GM19467 (cell line): Measurements from ENCODE around the gene PHF13.
A peak's percentile ranks its signal among the peaks of the same experiment; 100 is the strongest.

Experiments used
- ATAC-seq: cut with Tn5 transposase; IDR thresholded peaks from one replicate; pipeline ENCODE4 v1.9.1; 2021; ENCODE audit warnings: mild to moderate bottlenecking, moderate library complexity; ENCODE audit not compliant: unreplicated experiment

The PHF13 gene

GRCh38 chr1:6601049-6601922, 12.2 kb upstream of the PHF13 start:
- no peak for ATAC-seq

DNA sequence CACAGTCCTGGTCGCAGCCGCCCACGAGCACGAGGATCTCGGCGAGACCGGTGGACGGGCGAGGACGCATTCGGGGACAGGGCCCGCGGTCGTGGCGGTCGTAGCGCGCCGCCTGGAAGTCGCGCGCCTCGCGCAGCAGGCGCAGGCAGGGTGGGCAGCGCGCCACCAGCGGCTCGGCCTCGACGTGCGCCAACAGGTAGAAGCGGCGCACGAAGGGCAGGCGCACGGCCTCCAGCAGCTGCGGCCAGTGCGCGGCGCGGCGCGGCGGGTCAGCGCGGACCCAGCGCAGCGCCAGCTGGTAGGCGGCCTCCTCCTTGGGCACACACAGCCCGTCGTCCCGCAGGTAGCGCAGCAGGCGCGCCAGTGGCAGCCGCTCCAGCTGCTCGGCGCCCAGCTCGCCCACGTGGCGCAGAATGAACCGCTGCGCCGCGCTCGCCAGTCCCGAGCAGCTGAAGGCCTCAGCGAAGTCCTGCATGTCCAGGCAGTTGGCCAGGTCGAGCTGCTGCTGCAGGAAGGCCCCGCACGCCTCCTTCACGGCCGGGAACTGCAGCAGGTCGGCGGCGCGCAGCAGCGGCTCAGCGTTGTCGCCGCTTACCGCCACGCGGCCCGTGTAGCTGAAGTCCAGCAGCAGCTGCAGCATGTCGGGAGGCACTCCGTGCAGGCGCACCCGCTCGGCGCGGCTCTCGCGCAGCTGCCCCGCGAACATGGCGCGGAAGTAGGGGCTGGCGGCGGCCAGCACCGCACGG, 11.4 kb upstream of the PHF13 start:
- ATAC-seq = peak; percentile 6

DNA sequence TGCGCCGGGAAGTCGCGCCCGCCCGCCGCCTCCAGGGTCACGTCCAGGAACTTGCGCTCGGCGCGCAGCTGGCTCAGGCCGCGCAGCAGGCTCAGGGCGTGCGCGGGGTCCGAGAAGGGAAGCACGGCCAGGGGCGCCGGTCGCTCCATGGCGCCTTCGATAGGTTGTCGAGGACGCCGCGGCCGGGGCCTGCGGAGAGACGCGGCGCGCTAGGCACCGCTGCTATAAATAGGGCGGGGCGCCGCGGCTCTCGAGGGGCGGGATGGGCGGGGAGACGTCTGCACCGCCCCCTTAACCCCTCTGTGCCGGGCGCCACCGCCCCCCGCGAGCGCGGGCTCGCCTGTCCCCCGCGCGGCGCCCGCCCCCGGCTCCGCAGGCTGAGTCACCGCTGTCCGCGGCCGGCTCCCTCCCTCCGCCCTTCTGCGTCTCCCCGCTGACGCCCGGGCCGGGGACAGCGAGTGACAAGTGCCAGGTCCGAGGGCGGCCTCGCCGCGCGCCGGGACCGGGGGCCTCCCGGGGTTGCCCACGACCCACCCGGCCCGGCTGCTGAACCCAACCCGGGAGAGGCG, 10.8 kb upstream of the PHF13 start, which contains the start of gene KLHL21:
Gene KLHL21, minus strand, starts transcription at position 201 of the 569 bp plus-strand sequence. Its CDS starts 52 bp downstream, at position 149.
- ATAC-seq = peak; percentile 45

DNA sequence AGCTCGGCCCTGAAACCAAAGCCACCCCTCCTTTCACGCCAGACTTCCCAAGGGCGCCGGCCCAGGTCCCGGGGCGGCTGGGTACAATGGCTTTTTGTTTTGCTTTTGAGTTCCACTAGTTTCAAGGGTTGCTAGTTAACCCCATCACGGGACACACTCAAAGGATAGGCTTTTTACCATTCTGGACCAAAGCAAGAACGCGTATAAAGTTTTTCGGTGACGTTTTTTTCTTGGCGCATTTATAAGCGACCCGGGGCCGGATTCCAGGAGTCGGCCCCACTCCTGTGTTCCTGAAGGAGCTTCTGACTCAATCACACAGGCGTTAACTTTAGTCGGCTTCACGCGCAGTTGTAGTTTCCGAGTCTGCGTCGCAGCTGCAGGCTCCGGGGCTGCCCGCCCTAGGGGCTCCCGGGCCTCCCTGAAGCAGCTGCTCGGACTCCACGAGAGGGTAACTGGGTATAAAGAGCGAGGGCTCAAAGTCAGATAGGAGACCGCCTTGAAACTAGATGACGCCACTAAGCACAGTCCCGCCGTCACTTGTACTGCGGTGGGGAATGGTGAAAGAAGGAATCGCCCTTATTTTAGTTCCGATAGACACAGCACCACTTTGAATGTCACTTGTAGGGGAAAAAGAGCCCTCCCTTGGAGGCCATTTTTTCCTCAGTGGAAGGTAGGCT, 10.2 kb upstream of the PHF13 start:
- peak; percentile 21 for ATAC-seq

DNA sequence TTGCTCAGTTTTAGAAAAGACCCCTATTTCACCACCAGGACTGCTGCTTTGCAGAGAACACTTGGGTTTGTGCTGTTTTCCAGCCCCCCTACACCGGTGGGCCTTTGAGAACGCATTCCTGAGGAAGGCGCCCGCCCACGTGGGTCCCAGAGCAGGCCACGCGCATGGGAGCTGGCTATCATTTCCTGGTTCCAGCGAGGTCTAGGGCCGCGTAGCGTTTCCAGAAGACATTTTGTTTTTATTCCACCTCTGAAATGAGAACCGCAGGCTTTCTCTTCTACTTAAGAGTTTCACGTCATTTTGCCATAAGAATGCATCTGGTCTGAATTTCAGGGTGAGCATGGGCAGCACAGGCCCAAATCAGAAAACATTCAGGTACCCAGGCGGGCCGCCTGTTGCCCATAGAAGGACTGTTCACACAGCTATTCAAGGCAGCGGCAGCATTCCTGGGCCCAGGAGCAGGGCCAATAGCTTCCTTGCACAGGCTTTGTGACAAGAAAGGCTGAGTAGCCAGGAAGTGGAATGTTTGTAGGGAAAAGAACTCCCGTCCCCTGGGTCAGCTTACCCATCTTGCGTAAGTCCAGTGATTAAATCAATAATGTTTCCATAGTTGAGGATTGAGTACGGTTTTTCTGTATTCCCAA, 9.5 kb upstream of the PHF13 start:
- no peak for ATAC-seq

GRCh38 chr1:6612641-6613360, 730 bp upstream of the PHF13 start:
- ATAC-seq = no peak

- ATAC-seq = no peak
Observed at GRCh38 chr1:6614019-6614928, 743 bp downstream of the PHF13 start.

- ATAC-seq = no peak
Observed at GRCh38 chr1:6614929-6615785, 1.6 kb downstream of the PHF13 start.

GRCh38 chr1:6619045-6619444, 5.5 kb downstream of the PHF13 start:
- no peak for ATAC-seq

DNA sequence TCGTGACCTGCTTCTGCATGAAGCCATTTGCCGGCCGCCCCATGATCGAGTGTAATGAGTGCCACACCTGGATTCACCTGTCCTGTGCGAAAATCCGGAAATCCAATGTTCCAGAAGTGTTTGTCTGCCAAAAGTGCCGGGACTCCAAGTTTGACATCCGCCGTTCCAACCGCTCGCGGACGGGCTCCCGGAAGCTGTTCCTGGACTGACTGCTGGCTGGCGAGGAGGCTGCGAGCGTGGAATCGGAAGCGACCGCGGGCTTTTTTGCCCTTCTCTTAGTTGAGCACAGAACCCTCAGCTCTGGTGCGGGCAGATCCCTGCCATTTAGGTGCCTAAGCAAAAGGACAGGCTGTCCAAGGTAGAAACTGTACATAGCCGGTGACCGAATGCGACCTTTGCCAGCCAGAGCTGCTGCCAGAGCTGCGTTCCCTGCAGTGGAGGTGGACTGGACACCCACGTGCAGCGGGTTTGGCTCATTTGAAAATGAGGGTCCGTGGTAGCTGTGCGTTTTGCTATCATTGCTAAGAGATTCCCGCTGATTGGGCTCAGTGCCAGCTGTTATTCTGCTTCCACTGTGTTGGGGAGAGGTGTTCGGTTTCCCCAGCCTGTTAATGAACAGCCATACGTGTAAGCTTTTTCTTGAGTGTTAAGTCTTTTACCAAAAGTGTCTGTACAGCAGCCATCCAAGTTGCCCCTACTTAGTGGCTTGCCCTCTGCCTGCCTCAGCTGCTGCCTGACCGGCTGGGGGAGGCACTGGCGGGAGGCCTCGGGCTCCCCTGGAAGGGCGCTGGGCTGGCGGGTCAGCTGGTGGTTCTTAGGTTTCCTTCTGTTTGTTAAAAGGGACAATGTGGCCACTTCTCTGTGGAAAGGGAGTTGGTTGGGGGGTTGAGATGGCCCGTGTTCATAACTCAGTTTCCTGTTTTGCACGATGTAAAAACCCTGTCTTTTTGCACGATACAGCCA, 8.2 kb downstream of the PHF13 start:
- no peak for ATAC-seq

DNA sequence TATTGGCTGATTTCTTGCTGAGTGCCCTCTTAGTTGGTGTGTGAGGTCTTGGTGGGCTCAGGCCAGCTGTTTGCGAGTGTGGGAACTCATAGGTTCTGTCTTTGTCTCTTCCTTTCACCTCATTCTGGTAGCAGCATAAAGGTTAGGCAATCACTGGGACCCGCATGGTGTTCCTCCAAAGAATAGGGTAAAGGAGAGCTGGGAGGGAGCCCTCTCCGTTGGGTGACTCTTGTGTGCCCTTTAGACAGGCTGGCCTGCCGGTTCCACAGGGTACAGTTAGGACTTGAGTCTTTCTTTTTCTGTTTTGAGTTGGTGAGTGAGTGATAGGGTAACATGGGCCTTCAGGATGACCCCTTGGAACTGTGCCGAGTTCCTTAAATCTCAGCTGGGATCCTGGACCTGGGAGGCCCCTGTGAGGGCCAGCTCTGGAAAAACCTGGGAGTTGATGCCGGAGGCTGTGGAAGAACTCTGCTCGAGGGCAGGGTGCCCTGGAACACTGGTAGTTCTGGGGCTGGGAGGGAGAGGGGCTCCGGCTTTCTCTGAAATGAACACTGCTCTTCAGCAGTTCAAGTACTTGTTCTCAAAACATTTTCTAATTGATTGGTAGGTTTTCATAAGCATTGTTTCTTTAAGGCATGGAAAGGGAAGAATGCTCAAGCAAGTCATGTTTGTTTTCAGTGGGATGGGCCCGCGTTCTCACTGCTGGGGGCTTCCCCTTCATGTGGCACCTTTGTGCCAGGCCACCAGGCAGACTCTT, 9.0 kb downstream of the PHF13 start:
- ATAC-seq = no peak

DNA sequence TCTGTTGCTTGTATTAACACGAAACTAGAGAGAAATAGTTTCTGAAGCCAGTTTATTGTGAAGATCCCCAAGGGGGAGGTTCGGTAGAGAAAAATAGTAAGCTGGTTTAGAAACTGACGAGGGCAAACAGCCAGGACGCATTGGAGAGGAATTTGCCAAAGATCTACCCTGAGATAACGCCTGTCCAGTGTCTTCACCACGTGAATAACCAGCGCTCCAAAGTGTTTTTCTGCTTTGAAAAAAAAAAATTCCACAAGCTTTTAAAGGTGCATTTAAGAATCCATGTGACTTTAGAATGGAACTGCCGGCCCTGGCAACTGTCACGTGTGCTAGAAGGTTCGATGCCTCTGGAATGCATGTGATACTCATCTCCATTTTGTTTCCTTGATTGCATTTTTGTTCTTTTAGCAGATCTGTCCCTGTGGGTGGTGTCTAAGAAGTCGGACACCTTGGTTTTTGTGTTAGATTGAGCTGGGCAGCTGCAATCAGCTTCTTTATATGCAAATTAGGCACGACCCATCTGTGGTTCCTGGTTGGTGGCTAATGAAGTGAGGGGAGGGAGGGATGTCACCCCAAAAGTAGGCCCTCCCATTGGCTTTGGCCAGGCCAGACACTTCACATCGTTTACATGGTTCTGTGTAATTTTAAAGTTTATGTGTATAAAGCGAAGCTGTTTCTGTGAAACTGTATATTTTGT, 9.9 kb downstream of the PHF13 start:
- no peak for ATAC-seq

GRCh38 chr1:6624710-6625583, 11.4 kb downstream of the PHF13 start, which contains the start of gene THAP3:
THAP3 (plus strand) TSS chr1:6624868; CDS start chr1:6625219, 351 bp downstream.
- peak; percentile 72 for ATAC-seq

DNA sequence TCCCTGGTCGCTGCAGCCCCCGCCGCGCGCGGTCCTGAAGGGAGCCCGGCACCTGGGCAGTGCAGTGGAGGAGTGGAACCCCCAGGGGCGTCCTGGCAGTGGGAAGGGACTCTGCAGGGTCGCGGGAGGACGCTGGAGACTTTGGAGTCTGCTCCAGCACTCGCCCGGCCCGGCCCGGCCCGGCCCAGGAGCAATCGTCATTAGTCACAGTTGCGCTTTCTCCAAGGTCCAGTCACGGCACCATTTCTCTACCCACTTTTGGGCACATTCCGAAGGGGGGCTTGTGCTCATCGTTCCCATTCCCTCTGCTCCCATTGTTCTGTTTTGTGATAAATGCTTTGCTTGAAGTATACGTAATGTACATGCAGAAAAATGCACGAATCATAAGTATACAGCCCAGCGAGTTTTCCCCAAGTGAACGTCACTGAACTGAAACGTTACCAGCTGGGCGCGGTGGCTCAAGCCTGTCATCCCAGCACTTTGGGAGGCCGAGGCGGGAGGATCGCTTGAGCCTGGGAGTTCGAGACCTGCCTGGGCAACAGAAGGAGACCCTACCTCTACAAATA, 12.1 kb downstream of the PHF13 start:
- ATAC-seq = no peak
